Activated CD4-positive, alpha-beta T cell treated with anti-CD3 and anti-CD28 coated beads, Interleukin-2, amount 50 U/mL, for 4 hours (primary cell): Measurements from ENCODE around the gene CIC.
"Not testable (repeated sequence)": the region's sequence is repeated elsewhere in the genome, so short reads cannot be mapped to it uniquely, and the experiment has no call there.

Experiments used
- DNase-seq, 2 experiments: peaks; one replicate each; pipeline ENCODE4 v3.0.0-alpha.2; 2020

Gene CIC

GRCh38 chr19:42335971-42336370 is 66.9 kb downstream of the CIC start:
- DNase-seq, result no peak

DNA sequence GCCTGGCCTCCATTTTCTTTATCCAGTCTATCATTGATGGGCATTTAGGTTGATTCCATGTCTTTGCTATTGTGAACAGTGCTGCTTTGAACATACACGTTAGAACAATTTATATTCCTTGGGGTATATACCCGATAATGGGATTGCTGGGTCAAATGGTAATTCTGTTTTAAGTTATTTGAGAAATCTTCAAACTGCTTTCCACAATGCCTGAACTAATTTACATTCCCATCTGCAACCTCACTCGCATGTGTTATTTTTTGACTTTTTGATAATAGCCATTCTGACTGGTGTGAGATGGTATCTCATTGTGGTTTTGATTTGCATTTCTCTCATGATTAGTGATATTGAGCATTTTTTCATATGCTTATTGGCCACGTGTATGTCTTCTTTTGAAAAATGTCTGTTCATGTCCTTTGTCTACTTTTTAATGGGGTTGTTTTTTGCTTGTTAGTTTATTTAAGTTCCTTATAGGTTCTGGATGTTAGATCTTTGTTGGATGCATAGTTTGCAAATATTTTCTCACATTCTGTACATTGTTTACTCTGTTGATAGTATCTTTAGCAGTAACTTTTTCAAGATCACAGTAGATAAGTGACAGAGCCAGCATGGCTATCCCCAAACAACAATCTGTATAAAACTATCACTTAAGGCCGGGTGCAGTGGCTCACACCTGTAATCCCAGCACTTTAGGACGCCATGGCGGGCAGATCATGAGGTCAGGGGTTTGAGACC is 70.2 kb downstream of the CIC start:
- DNase-seq, result not testable (repeated sequence)

- not testable (repeated sequence) for DNase-seq
Measured at GRCh38 chr19:42339922-42340321, 70.9 kb downstream of the CIC start.

GRCh38 chr19:42343344-42344110 is 74.5 kb downstream of the CIC start:
- no peak for DNase-seq

GRCh38 chr19:42344336-42344893 is 75.4 kb downstream of the CIC start:
- no peak for DNase-seq
